T-helper 2 cell (primary cell): ENCODE results near the gene DET1.
"Not testable (repeated sequence)": the region's sequence is repeated elsewhere in the genome, so short reads cannot be mapped to it uniquely, and the experiment has no call there.

Experiments
- DNase-seq, 5 experiments: peaks; one replicate each; pipeline versions ENCODE4 v3.0.0 to v3.0.0-alpha.2; 2012 to 2022
- total RNA-seq, 2 donors: gene quantifications; one replicate each; lab custom pipeline; 2026; lab: John Stamatoyannopoulos, UW

DET1 gene
- 0.31 to 1.8 reads per million in 2 donors for total RNA-seq

- DNase-seq: peak; percentile 86 to 99 (median 91)
Measured at GRCh38 chr15:88546248-88547129, at the start of gene DET1. Gene DET1 (minus strand): TSS chr15:88546681. CDS start chr15:88531705, 14,976 bp downstream.

- no peak for DNase-seq
Measured at GRCh38 chr15:88591384-88591783, 44.9 kb upstream of the DET1 start.

GRCh38 chr15:88590759-88591158, 44.3 kb upstream of the DET1 start:
- DNase-seq: no peak

GRCh38 chr15:88586401-88587162, 40.1 kb upstream of the DET1 start:
- DNase-seq: no peak

- no peak for DNase-seq
Measured at GRCh38 chr15:88580532-88580931, 34.1 kb upstream of the DET1 start.

- DNase-seq: no peak
Measured at GRCh38 chr15:88579322-88579721, 32.8 kb upstream of the DET1 start.

GRCh38 chr15:88574655-88575054, 28.2 kb upstream of the DET1 start:
- DNase-seq: no peak

GRCh38 chr15:88574077-88574476, 27.6 kb upstream of the DET1 start:
- no peak for DNase-seq

GRCh38 chr15:88571852-88572259, 25.4 kb upstream of the DET1 start:
- no peak for DNase-seq

- DNase-seq: no peak
Measured at GRCh38 chr15:88571153-88571851, 24.8 kb upstream of the DET1 start.

- no peak for DNase-seq
Measured at GRCh38 chr15:88568589-88568988, 22.1 kb upstream of the DET1 start.

- no peak for DNase-seq
Measured at GRCh38 chr15:88564741-88565140, 18.3 kb upstream of the DET1 start.

- DNase-seq: no peak
Measured at GRCh38 chr15:88563638-88564037, 17.2 kb upstream of the DET1 start.

- DNase-seq: not testable (repeated sequence)
Measured at GRCh38 chr15:88559565-88559964, 13.1 kb upstream of the DET1 start.

GRCh38 chr15:88558026-88558425, 11.5 kb upstream of the DET1 start:
- not testable (repeated sequence) for DNase-seq

- DNase-seq: not testable (repeated sequence)
Measured at GRCh38 chr15:88548009-88548408, 1.5 kb upstream of the DET1 start.

- not testable (repeated sequence) for DNase-seq
Measured at GRCh38 chr15:88545578-88546247, 768 bp downstream of the DET1 start.

- DNase-seq: no peak
Measured at GRCh38 chr15:88543065-88543776, 3.3 kb downstream of the DET1 start.

GRCh38 chr15:88542342-88542733, 4.1 kb downstream of the DET1 start:
- no peak for DNase-seq

- DNase-seq: no peak
Measured at GRCh38 chr15:88541709-88542341, 4.7 kb downstream of the DET1 start.

- DNase-seq: not testable (repeated sequence)
Measured at GRCh38 chr15:88541111-88541510, 5.4 kb downstream of the DET1 start.
